ENCODE results near the gene XPR1. TPM values are rescaled to one million over a fixed set of nuclear protein-coding genes. Genes with fewer than 3 reads are reported as not detected.

XPR1 gene
- polyA plus RNA-seq, 1 donor (not counting 4 experiments of a cell fraction or from before 2014, with no cell fraction given): 40.0 TPM

GRCh38 chr1:180732866-180733265 is 101.0 kb downstream of the XPR1 start:
- TF ChIP-seq CTCF (optimal IDR thresholded peaks at IDR 0.05 in 1 of 3, IDR thresholded peaks at IDR 0.05 in 1 of 3, conservative IDR thresholded peaks at IDR 0.05 in 1 of 3; ENCODE audit: extremely low read depth in 1 of 3, insufficient read depth in 2 of 3, low read length in 3 of 3): no peak
- TF ChIP-seq EZH2 (IDR thresholded peaks at IDR 0.05; ENCODE audit: low read length): no peak
- H3K9ac ChIP-seq (ENCODE audit: control insufficient read depth, extremely low read depth, insufficient read depth, low read length): no peak overlapping the region
- peaks cover 4% of the 10 kb centered on the region for H3K9me3 ChIP-seq (ENCODE audit: control insufficient read depth, low read depth, low read length)
- dilution Hi-C loops (cut with MboI; ENCODE audit: extremely low pct_ligation_motif_present, low sequenced_read_pairs): no loop called here
- no peak overlapping the region for H3K4me2 ChIP-seq (ENCODE audit: control insufficient read depth, extremely low read depth, insufficient read depth, low read depth, low read length)
- FAIRE-seq: no peak
- no peak overlapping the region for H2AFZ ChIP-seq (ENCODE audit: control insufficient read depth, low read length)
- peaks cover 5% of the 10 kb centered on the region for H3K4me1 ChIP-seq (ENCODE audit: control insufficient read depth, extremely low read depth, insufficient read depth, low read length)
- H3K4me3 ChIP-seq (ENCODE audit: control insufficient read depth in 2 of 3, extremely low read depth in 1 of 3, insufficient read depth in 2 of 3, low read depth in 1 of 3, low read length in 3 of 3): no peak overlapping the region
- H3K9me1 ChIP-seq (ENCODE audit: control insufficient read depth, extremely low read depth, insufficient read depth, low read length): no peaks in the 10 kb centered on the region
- DNase-seq (ENCODE audit: low read depth, low spot score): no peak
- H3K36me3 ChIP-seq (ENCODE audit: control insufficient read depth in 2 of 2, extremely low read depth in 1 of 2, insufficient read depth in 2 of 2, low read length in 2 of 2): no peaks in the 10 kb centered on the region
- H3K27ac ChIP-seq (ENCODE audit: control insufficient read depth, insufficient read depth, low read length): no peak overlapping the region
- H3K79me2 ChIP-seq (ENCODE audit: control insufficient read depth, insufficient read depth, low read length): peaks cover 6% of the 10 kb centered on the region
- H4K20me1 ChIP-seq (ENCODE audit: control insufficient read depth, extremely low read depth, insufficient read depth, low read length): no peaks in the 10 kb centered on the region
- H3K27me3 ChIP-seq (ENCODE audit: control insufficient read depth, extremely low read depth, insufficient read depth, low read length): no peaks in the 10 kb centered on the region

DNA sequence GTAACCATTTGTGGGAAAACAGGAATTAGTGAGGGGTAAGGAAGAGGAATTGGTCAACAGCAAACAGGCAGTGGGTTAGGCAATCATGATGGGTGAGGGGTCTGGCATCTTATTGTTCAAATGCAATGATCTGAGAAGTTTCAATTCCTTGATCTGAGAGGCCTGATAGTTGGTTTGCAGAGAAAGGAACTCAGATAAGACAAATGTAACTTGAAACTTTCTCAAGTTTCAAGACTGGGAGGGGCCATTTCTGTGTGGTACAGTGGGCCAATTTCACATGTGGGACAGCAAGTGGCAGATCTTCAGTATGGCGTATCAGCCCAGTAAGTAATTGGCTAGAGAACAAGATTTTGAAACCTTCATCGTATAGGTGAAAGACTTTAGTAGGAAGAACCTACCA is 102.5 kb downstream of the XPR1 start:
- dilution Hi-C loops (cut with MboI; ENCODE audit: extremely low pct_ligation_motif_present, low sequenced_read_pairs): no loop called here

GRCh38 chr1:180742663-180743062 is 110.8 kb downstream of the XPR1 start:
- DNase-seq (ENCODE audit: low read depth, low spot score) (no peak), FAIRE-seq (no peak)
- Histone ChIP-seq H3K9ac (ENCODE audit: control insufficient read depth, extremely low read depth, insufficient read depth, low read length) (no peak overlapping the region), H3K79me2 (ENCODE audit: control insufficient read depth, insufficient read depth, low read length) (no peaks in the 10 kb centered on the region), H3K27ac (ENCODE audit: control insufficient read depth, insufficient read depth, low read length) (no peak overlapping the region), H3K4me2 (ENCODE audit: control insufficient read depth, extremely low read depth, insufficient read depth, low read depth, low read length) (no peak overlapping the region), H3K9me1 (ENCODE audit: control insufficient read depth, extremely low read depth, insufficient read depth, low read length) (no peaks in the 10 kb centered on the region), H3K9me3 (ENCODE audit: control insufficient read depth, low read depth, low read length) (no peaks in the 10 kb centered on the region), H3K4me1 (ENCODE audit: control insufficient read depth, extremely low read depth, insufficient read depth, low read length) (no peaks in the 10 kb centered on the region), H3K36me3 (ENCODE audit: control insufficient read depth in 2 of 2, extremely low read depth in 1 of 2, insufficient read depth in 2 of 2, low read length in 2 of 2) (no peaks in the 10 kb centered on the region), H3K4me3 (ENCODE audit: control insufficient read depth in 2 of 3, extremely low read depth in 1 of 3, insufficient read depth in 2 of 3, low read depth in 1 of 3, low read length in 3 of 3) (no peak overlapping the region), H4K20me1 (ENCODE audit: control insufficient read depth, extremely low read depth, insufficient read depth, low read length) (no peaks in the 10 kb centered on the region), H2AFZ (ENCODE audit: control insufficient read depth, low read length) (no peak overlapping the region), H3K27me3 (ENCODE audit: control insufficient read depth, extremely low read depth, insufficient read depth, low read length) (no peaks in the 10 kb centered on the region)
- dilution Hi-C loops (cut with MboI; ENCODE audit: extremely low pct_ligation_motif_present, low sequenced_read_pairs): no loop called here
- no peak for TF ChIP-seq CTCF (optimal IDR thresholded peaks at IDR 0.05 in 1 of 3, IDR thresholded peaks at IDR 0.05 in 1 of 3, conservative IDR thresholded peaks at IDR 0.05 in 1 of 3; ENCODE audit: extremely low read depth in 1 of 3, insufficient read depth in 2 of 3, low read length in 3 of 3)
- TF ChIP-seq EZH2 (IDR thresholded peaks at IDR 0.05; ENCODE audit: low read length): no peak

More for the DNA sequence above, 102.5 kb downstream of the XPR1 start:
- no peak overlapping the region for H3K27ac ChIP-seq (ENCODE audit: control insufficient read depth, insufficient read depth, low read length)
- H3K9ac ChIP-seq (ENCODE audit: control insufficient read depth, extremely low read depth, insufficient read depth, low read length): no peak overlapping the region
- no peak for DNase-seq (ENCODE audit: low read depth, low spot score)
- H4K20me1 ChIP-seq (ENCODE audit: control insufficient read depth, extremely low read depth, insufficient read depth, low read length): no peaks in the 10 kb centered on the region
- H3K4me2 ChIP-seq (ENCODE audit: control insufficient read depth, extremely low read depth, insufficient read depth, low read depth, low read length): no peak overlapping the region
- H3K27me3 ChIP-seq (ENCODE audit: control insufficient read depth, extremely low read depth, insufficient read depth, low read length): no peaks in the 10 kb centered on the region
- H3K9me1 ChIP-seq (ENCODE audit: control insufficient read depth, extremely low read depth, insufficient read depth, low read length): no peaks in the 10 kb centered on the region
- no peak for TF ChIP-seq EZH2 (IDR thresholded peaks at IDR 0.05; ENCODE audit: low read length)
- no peak overlapping the region for H2AFZ ChIP-seq (ENCODE audit: control insufficient read depth, low read length)
- FAIRE-seq: no peak
- H3K4me1 ChIP-seq (ENCODE audit: control insufficient read depth, extremely low read depth, insufficient read depth, low read length): no peaks in the 10 kb centered on the region
- peaks cover 4% of the 10 kb centered on the region for H3K9me3 ChIP-seq (ENCODE audit: control insufficient read depth, low read depth, low read length)
- H3K4me3 ChIP-seq (ENCODE audit: control insufficient read depth in 2 of 3, extremely low read depth in 1 of 3, insufficient read depth in 2 of 3, low read depth in 1 of 3, low read length in 3 of 3): no peak overlapping the region
- peaks cover 6% of the 10 kb centered on the region for H3K79me2 ChIP-seq (ENCODE audit: control insufficient read depth, insufficient read depth, low read length)
- no peaks in the 10 kb centered on the region for H3K36me3 ChIP-seq (ENCODE audit: control insufficient read depth in 2 of 2, extremely low read depth in 1 of 2, insufficient read depth in 2 of 2, low read length in 2 of 2)

Data from keratinocyte (primary cell).